Left cardiac atrium (tissue), 2 donors: ENCODE data around the gene FAM209A. TPM values are rescaled to one million over a fixed set of nuclear protein-coding genes. Genes with fewer than 3 reads are reported as not detected.

Experiments used
- total RNA-seq, 2 donors: library from RNA; stranded (reverse); fragmentation: NEBNext Ultra II Directional; extraction: Animal tissue kit (Norgen Biotek cat#: 25700); gene quantifications; one replicate each; pipeline ENCODE4 v1.2.1, GENCODE V29; 2021
- donor health status: DM: no; HTN: yes; CAD: no; lungs with severe emphysema.
- donor health status: DM: yes; HTN: yes; CAD: no.

Gene FAM209A
- total RNA-seq, 2 donors from 2014 or later = not detected

Other genes with a start within 250 kb of the FAM209A start
- gene FAM210B, start 165.8 kb upstream of the FAM209A start, total RNA-seq = 10 to 100 TPM; 31.1 to 32.9 TPM
- gene AURKA, start 132.5 kb upstream of the FAM209A start, total RNA-seq = 10 to 100 TPM in 1 of 2 donors, 1 to 10 TPM in 1; 8.9 to 10.3 TPM
- 10 to 100 TPM; 20.2 to 20.9 TPM for gene CSTF1, start 132.1 kb upstream of the FAM209A start, total RNA-seq
- under 1 TPM; 0.65 to 0.80 TPM for gene CASS4, start 112.5 kb upstream of the FAM209A start, total RNA-seq
- gene RTF2, start 56.1 kb upstream of the FAM209A start, total RNA-seq = 10 to 100 TPM; 68.6 to 73.2 TPM
- gene FAM209B, start 8.5 kb downstream of the FAM209A start, total RNA-seq = not detected
- under 1 TPM; 0.47 to 0.56 TPM for gene TFAP2C, start 104.6 kb downstream of the FAM209A start, total RNA-seq